Heart left ventricle (tissue), 16 donors: ENCODE results near the gene ZDHHC11B. TPM values are rescaled to one million over a fixed set of nuclear protein-coding genes. Genes with fewer than 3 reads are reported as not detected.
"Not testable (repeated sequence)": the region's sequence is repeated elsewhere in the genome, so short reads cannot be mapped to it uniquely, and the experiment has no call there.

Experiments
- ATAC-seq, 4 donors: fragments of 200-7000 bp; cut with Tn5 transposase; one replicate each; pipeline ENCODE4 v1.9.1; 2020 to 2022; ENCODE audit warnings: moderate library complexity in 4 of 4, mild to moderate bottlenecking in 3 of 4, moderate number of reproducible peaks in 1 of 4
- DNase-seq, 5 donors: peaks; one replicate each; pipeline ENCODE4 v3.0.0-alpha.2; 2020
- H3K27ac ChIP-seq, 12 donors: fragments of 200-600 bp; sonication (generic) in 4 of 12; one replicate each; pipeline versions ENCODE4 v1.5.0 to v1.8.0; 2016 to 2022; ENCODE audit warnings: mild to moderate bottlenecking in 2 of 12
- H3K27me3 ChIP-seq, 9 donors: fragments of 200-600 bp; sonication (generic) in 2 of 9; one replicate each; pipeline versions ENCODE4 v1.5.1 to v1.8.0; 2016 to 2022; ENCODE audit warnings: mild to moderate bottlenecking in 3 of 9
- H3K36me3 ChIP-seq, 9 donors: fragments of 200-600 bp; sonication (generic) in 2 of 9; one replicate each; pipeline versions ENCODE4 v1.5.0 to v1.8.0; 2018 to 2022; ENCODE audit warnings: mild to moderate bottlenecking in 2 of 9
- H3K4me1 ChIP-seq, 12 donors: fragments of 200-600 bp; sonication (generic) in 4 of 12; one replicate each; pipeline versions ENCODE4 v1.5.0 to v1.8.0; 2016 to 2022; ENCODE audit warnings: mild to moderate bottlenecking in 3 of 12
- H3K4me3 ChIP-seq, 12 donors: fragments of 200-600 bp; sonication (generic) in 4 of 12; one replicate each; pipeline versions ENCODE4 v1.5.0 to v1.8.0; 2017 to 2022; ENCODE audit warnings: mild to moderate bottlenecking in 9 of 12, moderate library complexity in 4 of 12
- H3K9me3 ChIP-seq, 12 donors: fragments of 200-600 bp; sonication (generic) in 4 of 12; one replicate each; pipeline versions ENCODE4 v1.5.0 to v1.8.0; 2016 to 2022; ENCODE audit warnings: mild to moderate bottlenecking in 1 of 12
- CTCF ChIP-seq, 12 donors: fragments of 200-600 bp; sonication (generic) in 4 of 12; IDR thresholded peaks; one replicate each; pipeline versions ENCODE4 v1.5.0 to v1.8.0; 2018 to 2022; ENCODE audit warnings: antibody characterized with exemption in 12 of 12, mild to moderate bottlenecking in 5 of 12
- POLR2A ChIP-seq, 2 donors: fragments of 450-650 bp; IDR thresholded peaks; one replicate each; pipeline ENCODE4 v1.6.1; 2017; ENCODE audit warnings: antibody characterized with exemption in 2 of 2, mild to moderate bottlenecking in 2 of 2, moderate library complexity in 2 of 2
- WGBS, 4 donors: extraction: QIAGEN DNeasy Blood & Tissue Kit in 2 of 4; methylation state at CpG; one replicate each; pipeline versions ENCODE4 v1.1.5 to v1.1.7; 2013 to 2018; 5-methylcytosine and 5-hydroxymethylcytosine counted together
- intact Hi-C, 10 donors: fragments of 100-400 bp; cut with DNase I; formaldehyde crosslinking; loops; one replicate each; pipeline versions ENCODE4 v1.11.1 to v1.14.2; 2022
- polyA plus RNA-seq, 2 donors: library from polyadenylated mRNA; stranded (reverse); fragments of 200-250 nt; gene quantifications; one replicate each; pipeline ENCODE4 v1.2.3, GENCODE V29; 2013
- total RNA-seq, 9 donors: library from RNA; depleted of rRNA in 2 of 9; stranded (reverse); fragments of >200 nt in 2 of 9; fragmentation: NEBNext Ultra II Directional in 3 of 9; extraction: Animal tissue kit (Norgen Biotek cat#: 25700) in 3 of 9; gene quantifications; one replicate each; pipeline versions ENCODE4 v1.1.0 to v1.2.4, GENCODE V29; 2016 to 2023
- donor health status: ischemic (EF 13 %, LVEDD 7.1; RV severe dilation, severe dysfunction).
- donor health status: healthy with polysubstance abuse.
- donor health status: DM: no; HTN: yes; CAD: no.
- donor health status: DM: no; HTN: no; CAD: no.
- donor health status: ischemic (EF 25% LVEDD 6.9; RV normal size, moderate dysfunction).
- donor health status: ischemic (EF 25% LVEDD 5.7; RV mildly dilated, moderate dysfunction).
- donor health status: healthy.
- donor health status: DM: yes; HTN: yes; CAD: no.
- donor health status: ischemic (EF 35%, LVEDD 5.7; RV mildly dilated, moderate dysfunction).
- donor health status: nonischemic (EF 11% LVEDD 7.7; RV severe dilation, severe dysfunction).
- donor health status: DM: yes; HTN: yes; CAD: no.
- donor health status: PGD.
- donor health status: ischemic (EF 29% LVEDD 5.4; RV normal size, mild dysfunction).
- donor health status: nonischemic (EF 23%, LVEDD 6.1; RV moderate dilation, normal function).

Gene ZDHHC11B
- total and polyA plus RNA-seq, 11 donors, result 3.0 to 26.5 (median 8.8) TPM

DNA sequence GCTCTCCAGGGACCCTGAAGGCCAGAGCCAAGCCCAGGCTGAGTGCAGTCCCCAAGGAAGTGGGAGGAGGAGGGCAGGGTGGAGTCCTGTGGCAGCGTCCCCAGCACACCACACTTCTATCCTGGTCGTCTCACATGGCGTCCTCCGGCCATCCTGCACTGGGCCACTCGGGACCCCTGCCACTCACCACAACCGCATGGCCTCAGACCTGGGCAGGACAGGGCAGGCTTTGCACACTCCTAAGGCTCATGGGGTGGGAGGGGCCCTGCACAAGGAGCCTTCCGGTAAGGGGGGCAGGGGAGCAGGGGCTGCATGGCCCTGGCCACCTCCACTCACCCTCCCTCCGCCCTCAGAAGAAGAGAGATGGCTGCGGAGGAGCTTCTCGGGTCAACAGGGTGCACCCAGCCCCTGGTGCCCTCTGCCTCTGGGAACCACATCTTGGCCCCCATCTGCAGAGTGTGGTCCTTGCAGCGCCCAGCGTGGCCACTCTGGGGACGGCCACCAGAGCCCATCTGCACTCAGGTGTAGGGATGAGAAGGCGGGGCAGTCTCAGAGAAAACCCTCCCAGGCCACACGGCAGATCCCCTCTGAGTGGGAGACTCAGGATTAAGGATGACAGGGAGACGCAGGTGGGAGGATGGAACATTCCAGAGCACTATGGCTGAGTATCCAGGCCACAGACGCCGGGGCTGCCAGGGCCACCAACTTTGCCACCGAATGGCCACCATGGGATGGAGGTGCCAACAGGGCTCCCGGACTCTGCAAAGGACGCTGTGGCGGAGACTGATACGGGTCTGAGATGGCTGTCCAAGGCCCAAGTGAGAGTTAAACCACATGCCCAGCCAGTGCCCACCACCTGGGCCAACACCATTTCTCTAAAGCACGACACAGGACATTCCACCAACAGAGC is 99.0 kb downstream of the ZDHHC11B start:
- ATAC-seq (no peak), DNase-seq (peak in 1 of 5 donors; percentile 54)
- H3K4me1 ChIP-seq, result peaks cover 0 to 17% (median 0%) of the 10 kb centered on the region in 12 donors
- no peak overlapping the region for H3K4me3 ChIP-seq
- H3K9me3 ChIP-seq, result no peaks in the 10 kb centered on the region
- H3K27me3 ChIP-seq, result no peaks in the 10 kb centered on the region
- H3K36me3 ChIP-seq, result no peaks in the 10 kb centered on the region
- 86 to 91% (median 88%) methylated on average over 24 of the region's 24 CpGs for WGBS, 4 donors
- TF ChIP-seq CTCF (IDR thresholded peaks at IDR 0.05) (no peak), POLR2A (IDR thresholded peaks at IDR 0.05) (no peak)
- intact Hi-C loops, result loop anchor here in 1 of 10 donors (10.0 kb wide), 1 partner anchor 89 kb away; no protein-coding TSS in a partner anchor
- H3K27ac ChIP-seq, result no peak overlapping the region

DNA sequence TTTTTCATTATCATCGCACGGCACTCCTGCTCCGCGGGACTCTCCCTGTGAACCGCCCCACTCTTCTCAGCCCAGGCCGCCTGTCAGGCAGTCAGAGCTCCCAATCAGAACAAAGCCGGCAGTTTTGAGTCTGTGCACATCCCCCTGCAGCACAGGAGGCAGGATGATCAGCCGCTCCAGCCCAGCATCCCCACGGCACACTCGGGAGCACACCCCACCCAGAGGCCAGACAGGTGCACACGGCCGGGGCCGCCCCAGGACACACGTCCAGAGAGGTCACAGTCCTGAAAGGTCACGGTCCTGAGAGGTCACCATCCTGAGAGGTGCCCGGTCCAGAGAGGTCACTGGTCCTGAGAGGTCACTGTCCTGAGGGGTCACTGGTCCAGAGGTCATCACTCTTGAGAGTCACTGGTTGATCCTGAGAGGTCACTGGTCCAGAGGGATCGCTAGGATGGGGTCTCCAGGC is 99.7 kb downstream of the ZDHHC11B start:
- DNase-seq (peak in 2 of 5 donors; percentile 4 to 33), ATAC-seq (no peak)
- H3K4me1 ChIP-seq, result peaks cover 0 to 17% (median 0%) of the 10 kb centered on the region in 12 donors
- WGBS, 4 donors, result 81 to 85% (median 82%) methylated on average over 12 to 17 of the region's 17 CpGs
- TF ChIP-seq CTCF (IDR thresholded peaks at IDR 0.05) (no peak), POLR2A (IDR thresholded peaks at IDR 0.05) (no peak)
- H3K9me3 ChIP-seq, result no peaks in the 10 kb centered on the region
- no peak overlapping the region for H3K27ac ChIP-seq
- no peaks in the 10 kb centered on the region for H3K27me3 ChIP-seq
- intact Hi-C loops, result loop anchor here in 2 of 10 donors (5.0 to 10.0 kb wide), 2 partner anchors 88 to 90 kb away; no protein-coding TSS in a partner anchor
- H3K36me3 ChIP-seq, result no peaks in the 10 kb centered on the region
- H3K4me3 ChIP-seq, result no peak overlapping the region

- WGBS, 4 donors, result 65 to 82% (median 76%) methylated on average over 17 to 30 of the region's 30 CpGs
- H3K9me3 ChIP-seq, result no peaks in the 10 kb centered on the region
- TF ChIP-seq POLR2A (IDR thresholded peaks at IDR 0.05) (no peak), CTCF (IDR thresholded peaks at IDR 0.05) (no peak)
- DNase-seq (peak in 4 of 5 donors; percentile 6 to 70 (median 60)), ATAC-seq (peak; percentile 50 to 85 (median 68))
- peaks cover 0 to 17% (median 0%) of the 10 kb centered on the region in 12 donors for H3K4me1 ChIP-seq
- H3K27me3 ChIP-seq, result no peaks in the 10 kb centered on the region
- no peak overlapping the region for H3K4me3 ChIP-seq
- H3K36me3 ChIP-seq, result no peaks in the 10 kb centered on the region
- peak overlapping the region in 3 of 12 donors; percentile 7 to 52 (median 38) for H3K27ac ChIP-seq
- intact Hi-C loops, result loop anchor here in 3 of 10 donors (2.0 to 10.0 kb wide), 3 partner anchors 88 to 93 kb away; no protein-coding TSS in a partner anchor
These were observed 100.7 kb downstream of the ZDHHC11B start for GRCh38 chr5:683551-684481.

GRCh38 chr5:682651-683358 is 101.7 kb downstream of the ZDHHC11B start:
- H3K36me3 ChIP-seq, result not testable (repeated sequence)
- peak in 2 of 5 donors; percentile 17 to 37 for DNase-seq

DNA sequence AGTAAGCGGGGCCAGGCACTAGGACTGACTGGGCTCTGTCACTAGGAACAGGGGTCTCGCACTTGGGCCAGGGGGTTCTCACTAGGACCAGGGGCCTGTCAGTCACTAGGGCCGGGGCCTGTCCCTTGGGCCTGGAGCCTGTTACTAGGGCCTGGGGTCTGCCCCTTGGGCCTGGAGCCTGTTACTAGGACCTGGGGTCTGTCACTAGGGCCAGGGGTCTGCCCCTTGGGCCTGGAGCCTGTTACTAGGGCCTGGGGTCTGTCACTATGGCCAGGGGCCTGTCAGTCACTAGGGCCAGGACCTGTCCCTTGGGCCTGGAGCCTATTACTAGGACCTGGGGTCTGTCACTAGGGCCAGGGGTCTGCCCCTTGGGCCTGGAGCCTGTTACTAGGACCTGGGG is 102.3 kb downstream of the ZDHHC11B start:
- intact Hi-C loops, result loop anchor here in 3 of 10 donors (2.0 to 10.0 kb wide), 3 partner anchors 90 to 95 kb away; no protein-coding TSS in a partner anchor
- H3K36me3 ChIP-seq, H3K9me3 ChIP-seq, ATAC-seq, H3K4me3 ChIP-seq, H3K27me3 ChIP-seq: not testable (repeated sequence)
- Histone ChIP-seq H3K27ac (peak overlapping the region in 2 of 12 donors; percentile 11 to 38), H3K4me1 (peaks cover 0 to 17% (median 0%) of the 10 kb centered on the region in 12 donors)
- DNase-seq, result peak in 1 of 5 donors; percentile 16
- WGBS, 4 donors, result 80 to 100% (median 92%) methylated on average over 1 to 3 of the region's 3 CpGs

More at GRCh38 chr5:682651-683358, 101.7 kb downstream of the ZDHHC11B start:
- 80 to 84% (median 81%) methylated on average over 9 to 17 of the region's 17 CpGs for WGBS, 4 donors
- Histone ChIP-seq H3K27ac (peak overlapping the region in 3 of 12 donors; percentile 11 to 52 (median 38)), H3K4me1 (peaks cover 0 to 17% (median 0%) of the 10 kb centered on the region in 12 donors)
- not testable (repeated sequence) for H3K9me3 ChIP-seq, H3K4me3 ChIP-seq, H3K27me3 ChIP-seq, ATAC-seq
- intact Hi-C loops, result loop anchor here in 3 of 10 donors (2.0 to 10.0 kb wide), 3 partner anchors 89 to 94 kb away; no protein-coding TSS in a partner anchor
